Right renal pelvis (tissue), 4 donors: ENCODE measurements around the gene RNF41. TPM values are rescaled to one million over a fixed set of nuclear protein-coding genes. Genes with fewer than 3 reads are reported as not detected.

Experiments used
- DNase-seq, 4 donors: peaks; one replicate each; pipeline ENCODE4 v3.0.0-alpha.2; 2013; ENCODE audit warnings: low read depth in 4 of 4, low spot score in 3 of 4, missing footprints in 1 of 4
- polyA plus RNA-seq, 4 donors: library from polyadenylated mRNA; unstranded; fragments of 120-200 nt; gene quantifications; one replicate each; pipeline ENCODE4 v1.2.1, GENCODE V29; 2013; ENCODE audit not compliant: insufficient read length in 4 of 4

The RNF41 gene
- polyA plus RNA-seq, 4 donors: 43.5 to 45.8 (median 44.0) TPM

DNA sequence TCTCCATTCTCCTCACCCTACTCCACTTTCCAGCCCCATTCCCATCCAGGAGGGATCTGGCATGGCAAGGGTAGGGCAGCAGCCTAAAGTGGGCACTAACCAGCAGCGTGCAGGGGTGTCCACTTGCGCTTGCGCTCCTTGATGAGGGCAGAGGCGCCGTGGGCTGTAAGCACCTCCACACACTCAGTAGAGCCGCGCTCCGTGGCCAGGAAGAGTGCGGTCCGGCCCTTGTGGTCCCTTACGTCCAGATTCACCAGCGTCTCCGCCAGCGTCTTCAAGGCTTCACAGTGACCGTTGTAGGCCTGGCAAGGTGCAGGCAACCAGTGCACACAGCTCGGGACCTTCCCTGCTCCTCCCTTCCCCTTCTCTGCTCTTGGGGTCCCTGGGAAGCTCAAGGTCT is 26.2 kb upstream of the RNF41 start:
- DNase-seq: no peak

DNA sequence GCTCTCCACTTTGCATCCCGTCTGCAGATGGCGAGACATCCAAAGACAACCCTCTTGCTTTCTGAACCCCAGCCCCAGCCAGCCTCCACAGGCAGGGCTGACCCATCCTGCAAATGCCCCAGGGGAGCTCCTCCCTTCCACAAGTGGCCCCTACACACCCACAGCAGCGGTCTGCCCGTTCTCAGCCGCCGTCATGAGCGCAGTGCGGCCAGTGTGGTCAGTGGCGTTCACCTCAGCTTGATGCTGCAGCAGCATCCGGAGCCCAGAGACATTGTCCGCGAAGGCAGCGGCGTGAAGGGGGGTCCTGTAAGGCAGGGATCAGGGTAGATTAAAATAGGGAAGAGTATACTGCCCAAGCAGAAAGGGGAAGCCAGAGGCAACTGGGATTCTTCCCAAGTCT is 22.8 kb upstream of the RNF41 start:
- no peak for DNase-seq

DNA sequence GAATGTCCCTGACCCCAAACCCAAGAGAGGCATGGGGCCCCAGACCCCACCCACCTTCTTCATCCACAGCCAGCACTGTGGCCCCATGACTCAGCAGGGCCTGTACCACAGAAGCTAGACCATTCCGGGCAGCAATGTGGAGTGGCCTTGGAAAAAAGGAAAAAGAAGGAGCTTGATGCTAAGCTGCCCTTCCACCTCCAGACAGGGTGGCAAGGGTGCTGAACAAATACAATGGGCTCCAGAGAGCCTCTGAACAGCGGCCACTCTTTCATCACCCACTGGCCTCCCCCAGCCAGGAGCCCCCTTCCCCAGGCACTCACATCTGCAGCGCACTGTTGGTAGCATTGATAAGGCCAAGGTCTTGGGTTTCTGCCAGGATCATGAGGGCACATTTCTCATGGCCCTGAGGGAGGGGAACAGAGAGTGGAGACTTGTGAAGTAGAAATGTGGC is 22.0 kb upstream of the RNF41 start:
- no peak for DNase-seq

DNA sequence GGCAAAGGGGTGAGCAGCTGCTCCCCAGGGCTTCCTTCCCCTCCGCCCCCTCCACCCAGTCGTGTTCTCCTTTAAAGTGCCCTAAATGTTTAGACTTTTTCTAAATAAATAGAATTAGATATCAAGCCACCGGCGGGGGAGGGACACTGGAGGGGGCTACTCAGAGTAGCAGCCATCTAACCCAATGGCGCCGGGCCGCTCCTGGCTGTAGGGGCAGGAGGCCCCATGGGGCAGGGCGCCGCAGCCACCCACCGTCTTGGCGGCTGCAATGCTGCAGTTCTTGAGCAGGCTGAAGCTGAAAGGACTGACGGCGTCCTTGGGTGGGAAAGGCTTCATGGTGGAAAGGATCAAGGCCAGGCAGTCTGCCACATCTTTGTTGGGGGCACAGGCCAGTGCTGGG is 21.3 kb upstream of the RNF41 start:
- DNase-seq: no peak

DNA sequence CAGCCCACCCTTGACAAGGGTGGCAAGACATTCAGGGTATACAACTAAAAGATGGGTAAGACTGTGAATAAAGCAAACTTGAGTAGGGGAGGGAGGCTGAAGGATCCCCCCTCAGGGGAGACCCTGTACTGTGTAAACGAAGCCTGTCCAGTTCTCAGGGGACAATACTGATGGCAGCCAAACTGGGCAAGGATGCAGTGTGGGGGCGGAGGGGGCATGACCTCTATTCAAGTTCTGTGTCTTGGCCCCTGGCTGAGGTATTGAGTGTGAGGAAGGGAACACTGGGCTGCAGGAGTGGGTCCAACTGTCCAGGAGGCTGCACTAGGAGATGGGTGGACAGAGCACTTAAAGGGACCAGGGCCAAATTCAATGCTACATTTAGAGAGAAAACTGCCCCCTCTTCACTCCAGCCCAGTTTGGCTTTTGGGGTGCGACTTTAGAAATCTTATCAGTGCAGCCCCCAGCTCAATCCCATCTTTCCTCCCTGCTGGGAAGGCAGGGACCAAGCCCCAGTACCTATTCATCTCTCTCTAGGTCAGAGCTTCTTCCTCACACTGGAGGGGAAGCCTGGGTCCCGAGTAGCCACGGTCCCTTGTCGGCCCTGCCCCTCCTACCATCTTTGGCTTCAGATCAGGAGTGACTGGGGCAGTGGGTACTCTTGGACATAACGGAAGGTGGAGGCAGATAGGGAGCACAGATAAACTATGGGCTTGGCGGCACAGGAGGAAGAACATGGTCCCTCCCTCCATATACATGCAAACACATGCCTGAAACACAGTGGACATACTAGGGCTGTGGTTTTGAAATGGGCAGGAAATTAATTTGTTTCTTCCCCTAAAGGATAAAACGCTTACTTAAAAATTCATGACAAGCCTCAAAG is 19.9 kb upstream of the RNF41 start:
- no peak for DNase-seq

DNA sequence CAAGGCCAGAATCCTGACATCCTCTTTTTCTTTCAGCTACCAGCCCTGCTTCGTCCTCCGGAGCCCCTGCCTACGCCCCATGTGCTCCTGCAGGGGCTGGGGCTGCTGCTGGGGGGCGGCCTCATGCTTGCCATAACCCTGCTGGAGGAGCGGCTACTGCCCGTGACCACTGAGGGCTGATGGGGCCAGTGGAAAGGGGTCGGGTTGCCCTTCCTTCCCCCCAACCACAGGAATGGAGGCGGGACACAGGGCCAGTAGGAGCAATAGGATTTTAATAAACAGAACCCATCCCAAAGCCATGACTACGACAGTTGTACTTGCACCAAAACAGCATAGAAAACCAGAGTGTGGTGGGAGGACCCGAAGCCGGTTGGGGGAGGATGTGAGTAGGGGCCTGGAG is 15.8 kb upstream of the RNF41 start:
- DNase-seq: no peak

DNA sequence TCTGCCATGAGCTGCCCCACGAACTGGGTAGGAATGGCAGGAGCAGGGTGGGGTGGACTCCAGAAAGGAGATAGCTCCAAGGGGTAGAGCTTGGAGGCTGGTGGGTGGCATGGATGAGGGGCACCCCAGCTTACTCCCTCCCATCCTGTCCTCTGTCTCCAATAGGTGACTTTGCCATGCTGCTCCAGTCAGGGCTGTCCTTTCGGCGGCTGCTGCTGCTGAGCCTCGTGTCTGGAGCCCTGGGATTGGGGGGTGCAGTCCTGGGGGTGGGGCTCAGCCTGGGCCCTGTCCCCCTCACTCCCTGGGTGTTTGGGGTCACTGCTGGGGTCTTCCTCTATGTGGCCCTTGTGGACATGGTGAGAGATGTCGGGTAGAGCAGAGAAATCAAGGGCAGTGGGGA is 15.3 kb upstream of the RNF41 start:
- no peak for DNase-seq

DNA sequence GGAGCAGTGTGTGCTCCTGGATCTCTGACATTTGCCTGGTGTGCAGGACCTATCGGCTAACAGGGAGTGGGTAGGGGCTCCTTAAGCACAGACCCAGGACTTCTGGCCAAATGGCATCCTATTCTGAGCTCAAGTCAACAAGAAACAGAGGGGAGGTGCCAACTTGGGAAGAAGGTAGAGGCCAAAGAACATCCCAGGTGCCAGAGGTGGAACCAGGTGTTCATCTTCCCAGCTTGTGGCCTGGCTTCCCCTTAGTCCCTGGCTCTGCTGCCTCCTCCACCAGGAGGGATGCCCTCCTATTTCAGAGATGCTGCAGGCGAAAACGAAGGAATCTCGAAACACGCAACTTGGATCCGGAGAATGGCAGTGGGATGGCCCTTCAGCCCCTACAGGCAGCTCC is 14.4 kb upstream of the RNF41 start:
- no peak for DNase-seq

DNA sequence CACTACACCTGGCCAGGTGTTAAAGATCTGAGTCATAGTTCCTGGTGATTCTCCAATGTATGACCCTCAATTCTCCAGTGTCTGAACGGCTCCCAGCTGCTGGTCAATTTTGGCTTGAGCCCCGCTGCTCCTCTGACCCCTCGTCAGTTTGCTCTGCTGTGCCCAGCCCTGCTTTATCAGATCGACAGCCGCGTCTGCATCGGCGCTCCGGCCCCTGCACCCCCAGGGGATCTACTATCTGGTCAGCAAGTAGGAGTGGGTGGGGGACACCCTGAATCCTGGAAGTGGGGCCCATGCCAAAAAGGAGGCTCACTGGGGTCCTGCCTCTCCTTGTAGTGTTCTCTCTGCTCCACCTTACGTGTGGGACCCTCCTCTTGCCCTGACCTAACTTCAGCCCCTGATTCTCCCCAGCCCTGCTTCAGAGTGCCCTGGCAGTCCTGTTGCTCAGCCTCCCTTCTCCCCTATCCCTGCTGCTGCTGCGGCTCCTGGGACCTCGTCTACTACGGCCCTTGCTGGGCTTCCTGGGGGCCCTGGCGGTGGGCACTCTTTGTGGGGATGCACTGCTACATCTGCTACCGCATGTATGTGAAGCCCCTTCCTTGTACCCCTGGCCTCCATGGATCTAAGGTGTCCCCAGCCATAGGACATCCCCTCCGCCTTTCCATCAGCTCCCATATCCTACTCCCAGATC is 13.2 kb upstream of the RNF41 start:
- no peak for DNase-seq

DNA sequence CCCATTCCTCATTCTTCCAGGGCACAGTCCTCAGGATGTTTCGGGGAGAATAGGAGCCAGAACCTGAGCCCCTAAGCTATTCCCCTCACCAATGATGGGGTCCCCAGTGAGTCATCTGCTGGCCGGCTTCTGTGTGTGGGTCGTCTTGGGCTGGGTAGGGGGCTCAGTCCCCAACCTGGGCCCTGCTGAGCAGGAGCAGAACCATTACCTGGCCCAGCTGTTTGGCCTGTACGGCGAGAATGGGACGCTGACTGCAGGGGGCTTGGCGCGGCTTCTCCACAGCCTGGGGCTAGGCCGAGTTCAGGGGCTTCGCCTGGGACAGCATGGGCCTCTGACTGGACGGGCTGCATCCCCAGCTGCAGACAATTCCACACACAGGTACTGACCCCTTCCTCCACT is 9.5 kb upstream of the RNF41 start:
- no peak for DNase-seq

DNA sequence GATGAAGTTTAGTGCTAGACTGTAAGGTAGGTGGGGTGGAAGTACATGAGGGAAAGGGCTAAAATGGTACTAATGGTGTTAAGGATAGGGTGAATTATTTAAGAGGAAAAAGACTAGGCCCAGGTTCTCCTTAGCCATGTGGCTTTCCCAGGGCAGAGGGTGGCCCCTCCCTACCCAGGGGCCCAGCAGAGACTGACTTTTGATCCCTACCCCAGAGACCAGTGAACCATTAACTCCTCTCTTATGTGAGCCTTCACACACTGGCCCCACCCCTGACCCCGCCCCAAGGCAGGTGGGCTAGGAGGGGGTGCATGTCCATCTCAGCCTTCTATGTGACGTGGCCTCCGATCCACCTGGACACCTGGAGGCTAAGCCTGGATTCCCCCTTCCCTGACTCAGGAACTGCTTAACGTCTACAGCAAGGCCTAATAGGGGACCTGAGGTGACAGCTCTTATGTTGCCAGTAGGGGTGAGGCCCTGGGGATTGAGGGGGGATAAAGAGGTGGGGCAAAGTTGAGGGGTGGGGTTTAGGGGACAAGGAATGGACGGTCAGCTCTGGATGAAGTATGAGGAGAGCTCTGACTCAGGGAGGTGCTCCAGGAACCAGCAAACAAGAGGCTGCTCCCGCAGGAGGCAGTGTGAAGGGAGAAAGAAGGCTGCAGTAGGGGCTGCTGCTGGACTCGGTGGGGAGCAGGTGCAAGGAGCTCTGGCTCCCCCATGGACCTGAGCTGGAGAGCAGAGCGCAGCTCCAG is 8.9 kb upstream of the RNF41 start:
- DNase-seq: no peak

DNA sequence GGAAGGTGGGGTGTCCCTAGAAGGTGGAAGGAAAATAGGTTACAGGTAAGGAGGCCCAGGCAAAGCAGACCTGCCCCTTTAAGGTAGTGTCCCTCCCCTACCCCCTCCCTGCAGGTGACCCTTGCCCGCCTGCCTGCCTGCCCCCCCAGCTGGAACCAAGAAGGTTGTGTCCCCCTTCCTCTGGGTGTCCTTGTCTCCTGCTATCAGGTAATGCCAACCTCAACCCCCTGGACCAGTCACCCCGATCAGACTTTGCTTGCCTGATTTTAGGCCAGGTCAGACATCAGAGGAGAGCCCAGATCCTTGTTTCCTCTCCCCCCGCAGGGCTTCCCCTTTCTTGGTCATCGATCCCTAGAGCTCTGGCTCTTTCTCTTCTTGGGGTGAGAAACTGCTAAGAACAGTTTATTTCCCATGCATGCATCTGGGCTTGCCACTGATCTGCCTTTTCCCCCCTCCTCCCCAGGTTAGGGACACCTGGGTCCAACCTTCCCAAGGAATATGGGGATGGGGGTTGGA is 8.3 kb upstream of the RNF41 start, which contains the start of gene SLC39A5:
Gene SLC39A5, plus strand, starts transcription at position 136 of the 516 bp plus-strand sequence. CDS start 1,224 bp downstream, outside the sequence.
- DNase-seq: no peak

DNA sequence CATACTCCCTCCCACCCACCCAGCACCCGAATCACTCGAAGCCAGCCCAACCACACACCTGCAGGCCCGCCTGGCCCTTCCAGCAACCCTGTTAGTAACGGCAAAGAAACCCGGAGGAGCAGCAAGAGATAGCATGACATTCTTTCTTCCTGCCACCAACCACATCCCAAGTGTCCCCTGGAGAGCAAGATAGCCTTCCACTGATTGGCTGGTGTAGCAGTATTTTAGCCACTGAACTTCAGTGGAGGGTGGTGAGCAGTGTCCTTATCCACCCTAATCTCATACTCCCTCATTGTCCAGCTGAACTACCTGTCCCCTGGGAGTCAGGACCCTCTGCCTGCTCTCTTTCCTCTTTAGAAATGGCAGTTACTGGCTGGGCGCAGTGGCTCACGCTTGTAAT is 7.4 kb upstream of the RNF41 start:
- no peak for DNase-seq

DNA sequence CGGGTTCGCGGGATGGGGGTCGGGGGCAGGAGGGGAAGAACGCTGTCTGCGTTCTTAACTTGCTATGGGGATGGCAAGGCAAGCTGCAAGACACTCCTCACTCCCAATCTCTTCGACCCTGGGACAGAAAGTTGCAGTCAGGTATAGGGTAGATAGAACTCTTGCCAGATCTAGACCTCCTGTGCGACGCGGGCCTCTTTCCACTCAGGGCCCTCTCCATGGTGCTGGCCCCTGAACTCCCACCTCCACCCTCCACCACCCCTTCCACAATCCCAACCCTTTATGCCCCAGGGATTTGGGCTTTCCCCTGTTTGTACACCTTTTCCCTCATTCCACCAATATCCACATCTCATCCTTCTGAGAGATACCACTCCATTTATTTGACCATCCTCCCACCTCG is 3.2 kb upstream of the RNF41 start:
- no peak for DNase-seq

DNA sequence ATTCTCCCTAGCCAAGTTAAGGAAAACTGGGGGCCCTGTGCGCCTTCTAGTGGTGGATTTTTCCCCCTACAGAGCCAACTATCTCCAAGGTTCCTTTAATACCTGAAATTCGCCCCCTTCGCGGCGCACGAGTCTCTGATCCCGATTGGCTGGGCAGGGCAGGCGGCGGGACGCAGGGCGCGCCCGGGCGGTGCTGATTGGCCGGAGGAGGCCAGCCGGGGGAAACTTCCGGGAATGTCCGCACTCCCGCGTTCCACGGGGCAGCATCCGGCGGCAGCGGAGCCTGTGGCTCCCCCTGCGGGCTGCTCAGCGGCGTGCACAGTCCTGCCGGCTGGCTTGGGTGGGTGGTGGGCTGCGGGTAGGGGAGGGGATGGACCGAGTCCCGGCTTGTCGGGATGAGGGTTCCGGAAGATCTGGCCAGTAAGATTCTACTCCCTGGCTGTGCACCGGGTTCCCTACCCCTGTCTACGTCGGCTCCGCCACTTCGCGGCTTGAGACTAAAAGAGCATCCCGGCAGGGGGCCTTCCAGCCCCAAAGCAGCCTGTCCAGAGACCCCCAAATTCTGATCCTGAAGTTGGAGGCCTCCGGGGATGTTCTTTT is 2.5 kb upstream of the RNF41 start, which contains the start of gene NABP2:
Gene NABP2, plus strand, starts transcription at position 241 of the 600 bp plus-strand sequence. CDS start 515 bp downstream, outside the sequence.
- peak; percentile 91 to 97 (median 97) for DNase-seq

DNA sequence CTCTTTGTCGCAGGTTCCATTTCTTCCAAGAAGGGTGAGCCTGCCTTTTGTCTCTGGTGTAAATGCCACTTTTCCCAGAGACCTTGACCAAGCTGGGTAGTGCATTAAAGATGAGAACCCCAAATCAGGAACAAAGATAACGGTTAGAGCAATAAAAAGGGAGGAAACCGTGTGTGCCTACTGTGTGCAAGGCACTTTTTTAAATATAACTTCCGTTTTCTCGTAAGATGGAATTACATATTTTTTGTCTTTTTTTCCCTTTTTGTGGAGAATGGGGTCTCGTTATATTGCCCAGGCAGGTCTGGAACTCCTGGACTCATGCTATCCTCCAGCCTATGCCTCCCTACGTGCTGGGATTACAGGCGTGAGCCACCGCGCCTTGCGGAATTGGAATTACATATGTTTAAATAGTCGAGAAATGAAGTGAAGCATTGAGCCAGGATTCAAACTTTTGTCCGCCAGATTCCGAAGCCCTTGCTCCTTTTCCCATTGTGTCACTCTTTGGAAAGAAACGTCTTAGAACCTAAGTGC is 1.9 kb upstream of the RNF41 start:
- DNase-seq: no peak

DNA sequence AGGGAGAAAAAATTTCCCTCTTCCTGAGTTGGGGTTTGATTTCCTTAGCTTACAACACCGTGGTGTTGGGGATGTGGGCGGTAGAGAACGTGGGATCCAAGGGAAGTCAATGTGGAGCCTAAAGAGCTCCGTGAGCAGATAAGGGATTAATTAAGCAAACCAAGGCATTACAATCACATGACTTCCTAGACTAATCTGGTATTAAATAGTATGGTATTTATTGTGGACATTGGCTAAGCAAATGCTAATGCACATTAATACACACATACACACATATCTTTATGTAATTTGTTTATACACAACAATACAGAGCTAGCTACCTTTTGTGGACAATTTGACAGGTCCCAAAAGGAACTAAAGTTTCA is 791 bp upstream of the RNF41 start:
- DNase-seq: no peak

DNA sequence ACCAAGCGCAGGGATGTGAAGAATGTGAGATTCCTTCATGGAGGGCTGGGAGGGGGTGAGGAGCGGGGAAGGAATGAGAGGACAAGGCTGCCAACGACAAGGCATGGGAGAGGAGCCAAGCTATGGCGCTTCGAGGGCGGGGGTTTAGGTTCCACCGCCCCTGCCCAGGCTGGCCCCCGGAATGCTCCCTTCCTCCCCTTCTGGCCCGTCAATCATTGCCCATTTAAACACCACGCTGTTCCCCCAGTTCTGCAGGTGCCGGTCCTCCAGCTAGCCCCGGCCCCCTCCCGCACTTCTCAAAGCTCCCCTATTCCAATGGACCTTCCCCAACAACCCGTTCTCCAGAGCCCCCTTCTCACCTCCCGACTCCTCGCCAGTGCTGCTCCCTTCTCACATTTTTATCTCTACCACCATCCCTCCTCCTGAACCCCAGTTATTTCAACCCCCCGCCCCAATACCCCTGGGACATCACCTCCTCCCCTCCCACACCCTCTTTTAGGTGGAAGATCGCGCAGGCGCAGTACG is 428 bp downstream of the RNF41 start:
- no peak for DNase-seq

DNA sequence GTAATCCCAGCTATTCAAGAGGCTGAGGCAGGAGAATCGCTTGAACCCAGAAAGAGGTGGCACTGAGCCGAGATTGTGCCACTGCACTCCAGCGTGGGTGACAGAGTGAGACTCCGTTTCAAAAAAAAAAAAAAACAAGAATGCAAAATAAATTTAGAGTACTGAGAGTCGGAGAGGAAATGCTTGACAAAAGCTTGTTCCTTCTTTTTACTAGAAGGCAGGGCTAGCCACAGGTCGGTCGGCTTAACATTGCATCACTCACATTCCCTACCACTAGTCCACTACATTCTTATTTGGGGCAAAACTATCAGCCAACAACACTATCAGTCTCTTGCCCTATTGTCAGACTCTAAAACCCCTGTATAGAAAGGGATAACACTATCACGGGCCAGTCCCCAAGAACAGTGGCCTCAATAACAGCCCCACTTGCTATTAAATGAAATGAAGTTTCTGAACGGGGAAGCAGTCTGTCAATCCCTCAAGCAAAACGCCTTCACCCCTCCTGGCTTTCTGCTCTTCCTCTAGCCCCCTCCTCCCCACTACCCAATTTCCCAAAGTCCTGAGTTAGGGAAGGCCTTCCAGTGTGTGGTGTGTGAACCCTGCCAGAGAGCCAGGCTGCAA is 1.0 kb downstream of the RNF41 start:
- DNase-seq: no peak

DNA sequence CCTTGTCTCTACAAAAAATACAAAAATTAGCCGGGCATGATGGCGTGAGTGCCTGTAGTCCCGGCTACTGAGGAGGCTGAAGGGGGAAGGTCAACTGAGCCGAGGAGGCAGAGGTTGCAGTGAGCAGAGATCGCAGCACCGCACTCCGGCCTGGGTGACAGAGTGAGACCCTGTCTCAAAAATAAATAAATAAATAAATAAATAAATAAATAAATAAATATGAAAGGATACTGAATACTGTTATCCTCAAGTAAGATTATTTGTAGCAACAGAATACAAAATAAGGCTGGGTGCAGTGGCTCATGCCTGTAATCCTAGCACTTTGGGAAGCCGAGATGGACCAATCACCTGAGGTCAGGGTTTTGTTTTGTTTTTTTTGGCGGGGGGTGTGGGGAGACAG is 1.9 kb downstream of the RNF41 start:
- DNase-seq: no peak
